SK-N-SH (cell line): ENCODE measurements around the gene MYH16. TPM values are rescaled to one million over a fixed set of nuclear protein-coding genes. Genes with fewer than 3 reads are reported as not detected.
"Not testable (repeated sequence)": the region's sequence is repeated elsewhere in the genome, so short reads cannot be mapped to it uniquely, and the experiment has no call there.

Experiments used
- CTCF ChIA-PET: fragments of 300-600, 350-600 bp; formaldehyde crosslinking; extraction: SDS; loops from one replicate; lab custom pipeline; 2021; lab: Yijun Ruan, JAX
- POLR2A ChIA-PET: fragments of 350-600 bp; sonication (Branson Sonifier 250); formaldehyde crosslinking; extraction: SDS; loops from one replicate; lab custom pipeline; 2020; ENCODE audit warnings: antibody characterized with exemption, inconsistent platforms; lab: Yijun Ruan, JAX
- DNase-seq: peaks from one replicate; pipeline ENCODE4 v3.0.0; 2012
- H2AFZ ChIP-seq: fragments of 200-600 bp; sonication (generic); 2 replicates; pipeline ENCODE4 v1.8.1; 2016; ENCODE audit warnings: antibody characterized with exemption, mild to moderate bottlenecking, low read depth
- H3F3A ChIP-seq: fragments of 200-600 bp; sonication (generic); replicated peaks from 2 replicates; pipeline ENCODE3; 2016; ENCODE audit warnings: antibody characterized with exemption, mild to moderate bottlenecking; ENCODE audit not compliant: insufficient read depth
- H3K27ac ChIP-seq, 2 experiments: fragments of 200-500 bp in 1 of 2; fragments of 200-600 bp in 1 of 2; sonication (Bioruptor generic) in 1 of 2; sonication (generic), shearing (Covaris generic) in 1 of 2; 2 replicates each; pipeline versions ENCODE4 v1.5.1 to v1.6.1; 2014 to 2016; ENCODE audit warnings: low read depth in 2 of 2, inconsistent platforms in 1 of 2, low read length in 1 of 2, mild to moderate bottlenecking in 1 of 2, mixed read lengths in 1 of 2
- H3K27me3 ChIP-seq: fragments of 200-600 bp; sonication (generic), shearing (Covaris generic); 2 replicates; pipeline ENCODE4 v1.6.1; 2016; ENCODE audit warnings: mixed run types; ENCODE audit not compliant: insufficient read depth
- H3K36me3 ChIP-seq, 2 experiments: fragments of 200-500 bp in 1 of 2; fragments of 200-600 bp in 1 of 2; sonication (Bioruptor generic) in 1 of 2; sonication (generic) in 1 of 2; replicated peaks in 1 of 2; 2 replicates each; pipeline versions ENCODE3 to v1.5.1; 2014 to 2016; ENCODE audit warnings: low read length in 1 of 2, mild to moderate bottlenecking in 1 of 2; ENCODE audit not compliant: insufficient read depth in 2 of 2, control insufficient read depth in 1 of 2
- H3K4me1 ChIP-seq, 2 experiments: fragments of 200-500 bp in 1 of 2; fragments of 200-600 bp in 1 of 2; sonication (Bioruptor generic) in 1 of 2; sonication (generic), shearing (Covaris generic) in 1 of 2; 2 replicates each; pipeline versions ENCODE4 v1.5.1 to v1.6.1; 2014 to 2016; ENCODE audit warnings: low read depth in 1 of 2, low read length in 1 of 2, mixed run types in 1 of 2; ENCODE audit not compliant: insufficient read depth in 2 of 2, control insufficient read depth in 1 of 2
- H3K4me2 ChIP-seq: fragments of 200-600 bp; sonication (generic), shearing (Covaris generic); 2 replicates; pipeline ENCODE4 v1.6.1; 2017; ENCODE audit warnings: mixed run types
- H3K4me3 ChIP-seq, 2 experiments: fragments of 200-500 bp in 1 of 2; fragments of 200-600 bp in 1 of 2; sonication (Bioruptor generic) in 1 of 2; sonication (generic), shearing (Covaris generic) in 1 of 2; 2 replicates each; pipeline versions ENCODE4 v1.5.1 to v1.8.1; 2014 to 2016; ENCODE audit warnings: low read depth in 2 of 2, inconsistent platforms in 1 of 2, low read length in 1 of 2, mild to moderate bottlenecking in 1 of 2, mixed read lengths in 1 of 2, moderate library complexity in 1 of 2
- H3K79me2 ChIP-seq: fragments of 200-600 bp; sonication (generic); 2 replicates; pipeline ENCODE4 v1.8.1; 2017; ENCODE audit warnings: mild to moderate bottlenecking; ENCODE audit not compliant: insufficient read depth
- H3K9ac ChIP-seq: fragments of 200-600 bp; sonication (generic); 2 replicates; pipeline ENCODE4 v1.6.1; 2017; ENCODE audit warnings: mixed run types
- H3K9me2 ChIP-seq: fragments of 200-600 bp; sonication (generic); 2 replicates; pipeline ENCODE4 v1.6.1; 2017; ENCODE audit warnings: mixed run types
- H3K9me3 ChIP-seq: fragments of 200-600 bp; sonication (generic); 2 replicates; pipeline ENCODE4 v1.6.1; 2017; ENCODE audit warnings: mixed run types, mild to moderate bottlenecking, moderate library complexity
- H4K20me1 ChIP-seq: fragments of 200-600 bp; sonication (generic); 2 replicates; pipeline ENCODE4 v1.6.1; 2017; ENCODE audit warnings: mild to moderate bottlenecking, mixed run types; ENCODE audit not compliant: insufficient read depth
- CHD2 ChIP-seq: fragments of 150-350 bp; IDR thresholded peaks from 2 replicates; pipeline ENCODE4 v1.6.1; 2018; ENCODE audit warnings: low read length; ENCODE audit not compliant: partially characterized antibody
- FOSL2 ChIP-seq: IDR thresholded peaks from 2 replicates; pipeline ENCODE4 v1.4.0; 2012; ENCODE audit warnings: low read depth, mild to moderate bottlenecking, moderate library complexity, borderline replicate concordance
- FOXM1 ChIP-seq: IDR thresholded peaks from 2 replicates; pipeline ENCODE4 v1.4.0; 2012; ENCODE audit warnings: low read depth, mild to moderate bottlenecking
- GABPA ChIP-seq: IDR thresholded peaks from 2 replicates; pipeline ENCODE4 v1.4.0; 2012; ENCODE audit warnings: low read depth, mild to moderate bottlenecking
- GATA2 ChIP-seq: sonication (generic); formaldehyde crosslinking; IDR thresholded peaks from 2 replicates; pipeline ENCODE4 v1.5.0; 2020; ENCODE audit warnings: mild to moderate bottlenecking, missing genetic modification reagents
- NRF1 ChIP-seq: IDR thresholded peaks from 2 replicates; pipeline ENCODE4 v1.6.1; 2012; ENCODE audit warnings: low read depth, mild to moderate bottlenecking, low read length
- POLR2AphosphoS5 ChIP-seq: IDR thresholded peaks from 2 replicates; pipeline ENCODE4 v1.6.1; 2012; ENCODE audit warnings: low read depth, low read length
- SIN3A ChIP-seq: IDR thresholded peaks from 2 replicates; pipeline ENCODE4 v1.6.1; 2012; ENCODE audit warnings: low read depth, mild to moderate bottlenecking, low read length, moderate library complexity, borderline replicate concordance
- TCF12 ChIP-seq: IDR thresholded peaks from 2 replicates; pipeline ENCODE4 v1.4.0; 2012
- YY1 ChIP-seq: IDR thresholded peaks from 2 replicates; pipeline ENCODE4 v1.4.0; 2012; ENCODE audit warnings: low read depth, mild to moderate bottlenecking
- WGBS: methylation state at CpG from one replicate; pipeline ENCODE4 v1.1.6; 2017; ENCODE audit warnings: low lambda C conversion rate; 5-methylcytosine and 5-hydroxymethylcytosine counted together
- polyA plus RNA-seq, 3 experiments: library from polyadenylated mRNA; depleted of rRNA; stranded (reverse); fragments of >200 nt; gene quantifications; 2 replicates each; pipeline ENCODE4 v1.2.3, GENCODE V29; 2012
- TF ChIP-seq, protein P1 (sequence below): fragments of 150-350 bp; IDR thresholded peaks from 2 replicates; pipeline ENCODE4 v1.6.1; 2017; ENCODE audit warnings: antibody characterized with exemption, low read length, low read depth, borderline replicate concordance
- TF ChIP-seq, protein P2 (sequence below): fragments of 200-600 bp; sonication (generic); IDR thresholded peaks from 2 replicates; pipeline ENCODE4 v1.6.1; 2017; ENCODE audit warnings: antibody characterized with exemption, mild to moderate bottlenecking, moderate library complexity
- TF ChIP-seq, protein P3 (sequence below): IDR thresholded peaks from 2 replicates; pipeline ENCODE4 v1.6.1; 2012; ENCODE audit warnings: mild to moderate bottlenecking, low read depth, low read length, moderate library complexity

The MYH16 gene
- polyA plus RNA-seq, 1 of the 3 experiments (the other 2 are of a cell fraction), result 0.41 TPM

DNA sequence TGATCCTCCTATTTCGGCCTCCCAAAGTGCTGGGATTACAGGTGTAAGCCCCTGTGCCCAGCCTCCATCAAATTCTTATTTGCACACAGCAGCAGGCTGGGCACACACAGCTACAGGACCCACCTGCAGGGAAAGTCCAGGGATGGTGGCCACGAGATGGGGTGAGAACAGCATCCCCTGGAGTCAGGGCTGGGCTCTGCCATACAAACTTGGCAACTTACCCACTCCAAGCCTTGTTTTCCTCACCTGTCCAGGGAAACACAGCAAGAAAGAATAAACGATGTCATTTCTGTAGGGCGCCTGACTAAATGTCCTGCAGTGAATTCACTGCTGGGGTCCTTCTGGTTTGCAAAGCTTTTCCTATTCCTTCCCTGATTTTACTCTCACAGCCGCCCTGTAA is 5.5 kb downstream of the MYH16 start:
- TF ChIP-seq, protein P1, sequence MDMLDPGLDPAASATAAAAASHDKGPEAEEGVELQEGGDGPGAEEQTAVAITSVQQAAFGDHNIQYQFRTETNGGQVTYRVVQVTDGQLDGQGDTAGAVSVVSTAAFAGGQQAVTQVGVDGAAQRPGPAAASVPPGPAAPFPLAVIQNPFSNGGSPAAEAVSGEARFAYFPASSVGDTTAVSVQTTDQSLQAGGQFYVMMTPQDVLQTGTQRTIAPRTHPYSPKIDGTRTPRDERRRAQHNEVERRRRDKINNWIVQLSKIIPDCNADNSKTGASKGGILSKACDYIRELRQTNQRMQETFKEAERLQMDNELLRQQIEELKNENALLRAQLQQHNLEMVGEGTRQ, result no peak
- no peak for TF ChIP-seq NRF1
- no peak overlapping the region for H3K9ac ChIP-seq
- H3K9me2 ChIP-seq, result no peaks in the 10 kb centered on the region
- no peaks in the 10 kb centered on the region for H3K9me3 ChIP-seq
- H3K4me3 ChIP-seq, result no peak overlapping the region
- no peak overlapping the region for H3K4me2 ChIP-seq
- DNase-seq, result no peak
- CTCF ChIA-PET, result interaction anchor here (1.0 kb wide), 1 partner anchor 237 kb away, joined by 3 read pairs; no protein-coding TSS in a partner anchor
- H3K27ac ChIP-seq, result no peak overlapping the region
- H2AFZ ChIP-seq, result no peak overlapping the region
- no peaks in the 10 kb centered on the region for H3F3A ChIP-seq
- H3K36me3 ChIP-seq, result no peaks in the 10 kb centered on the region
- POLR2A ChIA-PET, result no interaction called here
- no peaks in the 10 kb centered on the region for H3K79me2 ChIP-seq
- 79% methylated on average over 5 of the region's 5 CpGs for WGBS
- no peaks in the 10 kb centered on the region for H3K27me3 ChIP-seq
- no peaks in the 10 kb centered on the region for H4K20me1 ChIP-seq
- peaks cover 0 to 10% of the 10 kb centered on the region in 2 experiments; a peak in 1 of 4 replicates for H3K4me1 ChIP-seq

DNA sequence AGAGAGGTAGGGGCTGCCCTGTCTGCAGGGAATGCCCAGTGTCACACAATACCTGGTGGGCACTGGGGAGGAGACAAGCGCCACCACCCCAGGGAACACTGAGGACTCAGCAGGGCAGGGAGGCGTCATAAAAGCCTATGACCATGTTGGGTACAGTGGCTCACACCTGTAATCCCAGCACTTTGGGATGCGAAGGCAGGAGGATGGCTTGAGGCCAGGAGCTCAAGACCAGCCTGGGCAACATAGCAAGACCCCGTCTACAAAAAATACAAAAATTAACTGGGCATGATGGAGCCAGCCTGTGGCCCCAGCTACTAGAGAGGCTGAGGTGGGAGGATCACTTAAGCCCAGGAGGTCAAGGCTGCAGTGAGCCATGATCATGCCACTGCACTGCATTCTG is 11.5 kb downstream of the MYH16 start:
- H3K27me3 ChIP-seq, DNase-seq, H3F3A ChIP-seq, H2AFZ ChIP-seq, H3K9me2 ChIP-seq, H3K27ac ChIP-seq, H3K4me2 ChIP-seq, H3K79me2 ChIP-seq, H3K9ac ChIP-seq, H3K9me3 ChIP-seq, POLR2A ChIA-PET, H3K36me3 ChIP-seq, H3K4me3 ChIP-seq, H3K4me1 ChIP-seq, H4K20me1 ChIP-seq: not testable (repeated sequence)
- WGBS, result 90% methylated on average over 4 of the region's 4 CpGs
- CTCF ChIA-PET, result interaction anchor here (0.9 to 1.5 kb wide), 2 partner anchors 29 to 266 kb away, joined by 3 to 6 read pairs; no protein-coding TSS in a partner anchor

DNA sequence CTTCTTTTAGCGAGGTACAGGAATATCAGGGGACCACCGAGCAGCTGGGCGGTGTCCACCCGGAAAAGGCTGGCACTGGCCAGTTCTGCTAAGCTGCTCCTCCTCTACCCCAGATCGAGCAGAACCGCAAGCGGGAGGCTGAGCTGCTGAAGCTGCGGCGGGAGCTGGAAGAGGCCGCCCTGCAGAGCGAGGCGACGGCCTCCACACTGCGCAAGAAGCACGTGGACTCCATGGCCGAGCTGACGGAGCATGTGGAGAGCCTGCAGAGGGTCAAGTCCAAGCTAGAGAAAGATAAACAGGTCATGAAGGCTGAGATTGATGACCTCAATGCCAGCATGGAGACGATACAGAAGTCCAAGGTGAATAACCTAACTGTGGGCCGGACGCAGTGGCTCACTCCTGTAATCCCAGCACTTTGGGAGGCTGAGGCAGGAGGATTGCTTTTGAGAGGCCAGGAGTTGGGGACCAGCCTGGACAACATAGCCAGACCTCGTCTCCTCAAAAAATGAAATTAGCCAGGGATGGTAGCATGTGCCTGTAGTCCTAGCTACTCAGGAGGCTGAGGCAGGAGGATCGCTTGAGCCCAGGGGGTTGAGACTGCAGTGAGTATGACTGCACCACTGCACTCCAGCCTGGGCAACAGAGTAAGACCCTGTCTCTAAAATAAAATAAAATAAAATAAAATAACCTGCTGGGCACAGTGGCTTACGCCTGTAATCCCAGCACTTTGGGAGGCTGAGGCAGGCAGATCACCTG is 15.3 kb downstream of the MYH16 start:
- H3F3A ChIP-seq, result no peaks in the 10 kb centered on the region
- DNase-seq, result no peak
- no peak overlapping the region for H2AFZ ChIP-seq
- 93% methylated on average over 23 of the region's 23 CpGs for WGBS
- H3K4me2 ChIP-seq, result no peak overlapping the region
- no peaks in the 10 kb centered on the region for H3K9me2 ChIP-seq
- H3K4me3 ChIP-seq, result no peak overlapping the region
- H3K27ac ChIP-seq, result no peak overlapping the region
- H3K4me1 ChIP-seq, result no peaks in the 10 kb centered on the region
- no peak overlapping the region for H3K9ac ChIP-seq
- H4K20me1 ChIP-seq, result no peaks in the 10 kb centered on the region
- CTCF ChIA-PET, result no interaction called here
- H3K79me2 ChIP-seq, result no peaks in the 10 kb centered on the region
- no peaks in the 10 kb centered on the region for H3K36me3 ChIP-seq
- H3K9me3 ChIP-seq, result no peaks in the 10 kb centered on the region
- H3K27me3 ChIP-seq, result no peaks in the 10 kb centered on the region
- POLR2A ChIA-PET, result no interaction called here
- TF ChIP-seq GATA2 (CRISPR knock-in tag) (no peak), GABPA (no peak), FOSL2 (no peak), SIN3A (no peak), TCF12 (no peak), POLR2AphosphoS5 (no peak), FOXM1 (no peak), YY1 (no peak), CHD2 (no peak)
- TF ChIP-seq, protein P2, sequence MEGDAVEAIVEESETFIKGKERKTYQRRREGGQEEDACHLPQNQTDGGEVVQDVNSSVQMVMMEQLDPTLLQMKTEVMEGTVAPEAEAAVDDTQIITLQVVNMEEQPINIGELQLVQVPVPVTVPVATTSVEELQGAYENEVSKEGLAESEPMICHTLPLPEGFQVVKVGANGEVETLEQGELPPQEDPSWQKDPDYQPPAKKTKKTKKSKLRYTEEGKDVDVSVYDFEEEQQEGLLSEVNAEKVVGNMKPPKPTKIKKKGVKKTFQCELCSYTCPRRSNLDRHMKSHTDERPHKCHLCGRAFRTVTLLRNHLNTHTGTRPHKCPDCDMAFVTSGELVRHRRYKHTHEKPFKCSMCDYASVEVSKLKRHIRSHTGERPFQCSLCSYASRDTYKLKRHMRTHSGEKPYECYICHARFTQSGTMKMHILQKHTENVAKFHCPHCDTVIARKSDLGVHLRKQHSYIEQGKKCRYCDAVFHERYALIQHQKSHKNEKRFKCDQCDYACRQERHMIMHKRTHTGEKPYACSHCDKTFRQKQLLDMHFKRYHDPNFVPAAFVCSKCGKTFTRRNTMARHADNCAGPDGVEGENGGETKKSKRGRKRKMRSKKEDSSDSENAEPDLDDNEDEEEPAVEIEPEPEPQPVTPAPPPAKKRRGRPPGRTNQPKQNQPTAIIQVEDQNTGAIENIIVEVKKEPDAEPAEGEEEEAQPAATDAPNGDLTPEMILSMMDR, result no peak
- TF ChIP-seq, protein P3, sequence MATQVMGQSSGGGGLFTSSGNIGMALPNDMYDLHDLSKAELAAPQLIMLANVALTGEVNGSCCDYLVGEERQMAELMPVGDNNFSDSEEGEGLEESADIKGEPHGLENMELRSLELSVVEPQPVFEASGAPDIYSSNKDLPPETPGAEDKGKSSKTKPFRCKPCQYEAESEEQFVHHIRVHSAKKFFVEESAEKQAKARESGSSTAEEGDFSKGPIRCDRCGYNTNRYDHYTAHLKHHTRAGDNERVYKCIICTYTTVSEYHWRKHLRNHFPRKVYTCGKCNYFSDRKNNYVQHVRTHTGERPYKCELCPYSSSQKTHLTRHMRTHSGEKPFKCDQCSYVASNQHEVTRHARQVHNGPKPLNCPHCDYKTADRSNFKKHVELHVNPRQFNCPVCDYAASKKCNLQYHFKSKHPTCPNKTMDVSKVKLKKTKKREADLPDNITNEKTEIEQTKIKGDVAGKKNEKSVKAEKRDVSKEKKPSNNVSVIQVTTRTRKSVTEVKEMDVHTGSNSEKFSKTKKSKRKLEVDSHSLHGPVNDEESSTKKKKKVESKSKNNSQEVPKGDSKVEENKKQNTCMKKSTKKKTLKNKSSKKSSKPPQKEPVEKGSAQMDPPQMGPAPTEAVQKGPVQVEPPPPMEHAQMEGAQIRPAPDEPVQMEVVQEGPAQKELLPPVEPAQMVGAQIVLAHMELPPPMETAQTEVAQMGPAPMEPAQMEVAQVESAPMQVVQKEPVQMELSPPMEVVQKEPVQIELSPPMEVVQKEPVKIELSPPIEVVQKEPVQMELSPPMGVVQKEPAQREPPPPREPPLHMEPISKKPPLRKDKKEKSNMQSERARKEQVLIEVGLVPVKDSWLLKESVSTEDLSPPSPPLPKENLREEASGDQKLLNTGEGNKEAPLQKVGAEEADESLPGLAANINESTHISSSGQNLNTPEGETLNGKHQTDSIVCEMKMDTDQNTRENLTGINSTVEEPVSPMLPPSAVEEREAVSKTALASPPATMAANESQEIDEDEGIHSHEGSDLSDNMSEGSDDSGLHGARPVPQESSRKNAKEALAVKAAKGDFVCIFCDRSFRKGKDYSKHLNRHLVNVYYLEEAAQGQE, result no peak
- TF ChIP-seq, protein P1, result no peak
